K562 (cell line): ENCODE measurements around the gene SENP3. TPM values are rescaled to one million over a fixed set of nuclear protein-coding genes. Genes with fewer than 3 reads are reported as not detected.

Source experiments
- ARID1B ChIP-seq: fragments of 450-650 bp; IDR thresholded peaks from 2 replicates; pipeline ENCODE4 v1.6.1; 2016; ENCODE audit warnings: antibody characterized with exemption, mild to moderate bottlenecking, inconsistent platforms
- BCLAF1 ChIP-seq, 2 experiments: fragments of 450-650 bp in 1 of 2; IDR thresholded peaks; 2 replicates each; pipeline ENCODE4 v1.6.1; 2011 to 2017; ENCODE audit warnings: low read depth in 2 of 2, antibody characterized with exemption in 1 of 2, borderline replicate concordance in 1 of 2, low read length in 1 of 2, mild to moderate bottlenecking in 1 of 2, mixed read lengths in 1 of 2; ENCODE audit not compliant: control insufficient read depth in 1 of 2
- CBX5 ChIP-seq: IDR thresholded peaks from 2 replicates; pipeline ENCODE4 v1.6.1; 2014; ENCODE audit warnings: low read depth, borderline replicate concordance
- CGGBP1 ChIP-seq: fragments of 250-450 bp; sonication (Bioruptor Pico); IDR thresholded peaks from 2 replicates; pipeline ENCODE4 v1.9.0; 2021; ENCODE audit warnings: mild to moderate bottlenecking
- GTF2E2 ChIP-seq: fragments of 200-800 bp; sonication (Bioruptor generic); IDR thresholded peaks from 2 replicates; pipeline ENCODE4 v1.6.1; 2016; ENCODE audit warnings: missing genetic modification characterization, missing compliant biosample characterization
- POLR2AphosphoS5 ChIP-seq: IDR thresholded peaks from 2 replicates; pipeline ENCODE4 v1.6.1; 2011; ENCODE audit warnings: mild to moderate bottlenecking, low read depth, low read length, moderate library complexity; ENCODE audit not compliant: control insufficient read depth, insufficient read depth
- RBM39 ChIP-seq: fragments of 200-400 bp; formaldehyde crosslinking; optimal IDR thresholded peaks from 2 replicates; pipeline ENCODE3; 2018; ENCODE audit warnings: low read depth, low read length
- RERE ChIP-seq: sonication (generic); formaldehyde crosslinking; IDR thresholded peaks from 2 replicates; pipeline ENCODE4 v1.8.0; 2023; ENCODE audit warnings: missing genetic modification reagents, mild to moderate bottlenecking, borderline replicate concordance
- RUNX1 ChIP-seq: sonication (generic); IDR thresholded peaks from 2 replicates; pipeline ENCODE4 v1.6.1; 2016; ENCODE audit warnings: antibody characterized with exemption, low read depth
- SMARCB1 ChIP-seq: IDR thresholded peaks from 2 replicates; pipeline ENCODE4 v1.6.1; 2011; ENCODE audit warnings: improper control_type of control experiment, low read depth; ENCODE audit not compliant: insufficient read length
- TSHZ1 ChIP-seq: fragments of 250-450 bp; sonication (Bioruptor Pico); IDR thresholded peaks from 2 replicates; pipeline ENCODE4 v1.4.0; 2020; ENCODE audit warnings: mild to moderate bottlenecking, moderate library complexity
- ZNF212 ChIP-seq: fragments of 450-650 bp; formaldehyde crosslinking; IDR thresholded peaks from 2 replicates; pipeline ENCODE4 v1.4.0; 2020; ENCODE audit warnings: mild to moderate bottlenecking
- polyA plus RNA-seq, 8 experiments: library from polyadenylated mRNA; depleted of rRNA in 4 of 8; stranded (reverse) in 5 of 8; unstranded in 3 of 8; fragments of >200 nt; fragmentation: Nextera tagmentation in 2 of 8; fragmentation: Illumina TruSeq in 1 of 8; extraction: Ambion mirVana in 2 of 8; extraction: Trizol in 1 of 8; gene quantifications; 2 replicates each; pipeline versions ENCODE4 v1.2.1 to v1.2.3, GENCODE V29; 2011 to 2014; ENCODE audit warnings: inconsistent platforms in 1 of 8, missing spikeins in 1 of 8
- total RNA-seq, 7 experiments: library from RNA; depleted of rRNA in 6 of 7; stranded (reverse); fragments of >200 nt in 6 of 7; fragmentation: Illumina TruSeq in 2 of 7; extraction: Trizol in 2 of 7; gene quantifications; 2 replicates each; pipeline versions ENCODE4 v1.2.1 to v1.2.3, GENCODE V29; 2011 to 2021; ENCODE audit warnings: low replicate concordance in 1 of 7
- TF ChIP-seq, protein P1 (sequence below): sonication (generic); formaldehyde crosslinking; IDR thresholded peaks from 2 replicates; pipeline ENCODE4 v1.8.1; 2023; ENCODE audit warnings: mild to moderate bottlenecking, missing genetic modification reagents, moderate library complexity

SENP3 gene
- total and polyA plus RNA-seq, 9 of the 15 experiments (the other 6 are each of a cell fraction or from before 2014, with no cell fraction given): 0.63 to 102 (median 78.8) TPM

DNA sequence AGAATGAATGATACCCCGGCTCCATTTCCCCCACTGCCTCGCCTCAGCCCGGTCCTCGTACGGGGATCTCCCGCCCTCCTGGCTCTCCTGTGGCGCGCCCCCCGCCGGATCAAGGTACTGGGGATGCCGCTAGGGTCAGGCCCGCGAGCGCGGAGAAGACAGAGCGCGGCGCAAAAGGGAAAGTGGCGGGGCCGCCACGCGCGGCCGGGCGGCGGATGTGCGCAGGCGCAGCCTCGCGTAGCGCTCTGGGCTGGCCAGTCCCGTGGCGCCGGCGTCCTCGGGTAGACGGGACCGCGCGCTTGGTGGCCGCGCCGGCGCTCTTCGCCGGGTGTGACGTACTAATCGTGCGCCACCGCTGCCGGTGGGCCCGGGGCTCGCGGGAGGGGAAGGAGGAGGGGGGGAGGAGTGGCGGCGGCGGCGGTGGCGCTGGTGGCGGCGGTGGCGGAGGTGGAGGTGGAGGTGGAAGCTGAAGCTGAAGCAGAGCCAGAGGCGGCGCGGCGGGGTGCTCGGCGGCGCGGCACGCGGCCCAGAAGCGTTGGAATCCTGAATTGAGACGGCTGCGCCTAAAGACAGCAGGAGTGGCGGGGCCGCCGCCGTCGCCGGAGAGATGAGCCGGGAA is at the start of gene SENP3 (continued):
- TF ChIP-seq SMARCB1 (no peak), GTF2E2 (tag) (no peak), BCLAF1 (IDR thresholded peaks at IDR 0.05; ENCODE audit: borderline replicate concordance in 1 of 2, control insufficient read depth in 1 of 2, low read depth in 2 of 2, low read length in 1 of 2) (no peak), ARID1B (no peak), CBX5 (no peak), TSHZ1 (CRISPR knock-in tag) (no peak), POLR2AphosphoS5 (no peak), CGGBP1 (no peak), RERE (CRISPR knock-in tag) (no peak), ZNF212 (no peak), RUNX1 (no peak), RBM39 (no peak)
- TF ChIP-seq, protein P1, sequence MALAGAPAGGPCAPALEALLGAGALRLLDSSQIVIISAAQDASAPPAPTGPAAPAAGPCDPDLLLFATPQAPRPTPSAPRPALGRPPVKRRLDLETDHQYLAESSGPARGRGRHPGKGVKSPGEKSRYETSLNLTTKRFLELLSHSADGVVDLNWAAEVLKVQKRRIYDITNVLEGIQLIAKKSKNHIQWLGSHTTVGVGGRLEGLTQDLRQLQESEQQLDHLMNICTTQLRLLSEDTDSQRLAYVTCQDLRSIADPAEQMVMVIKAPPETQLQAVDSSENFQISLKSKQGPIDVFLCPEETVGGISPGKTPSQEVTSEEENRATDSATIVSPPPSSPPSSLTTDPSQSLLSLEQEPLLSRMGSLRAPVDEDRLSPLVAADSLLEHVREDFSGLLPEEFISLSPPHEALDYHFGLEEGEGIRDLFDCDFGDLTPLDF: peak; percentile 48; the same call in 1 of the 2 replicates
